Measurements from ENCODE around the gene PAQR5.
"Not testable (repeated sequence)": the region's sequence is repeated elsewhere in the genome, so short reads cannot be mapped to it uniquely, and the experiment has no call there.

Gene PAQR5

DNA sequence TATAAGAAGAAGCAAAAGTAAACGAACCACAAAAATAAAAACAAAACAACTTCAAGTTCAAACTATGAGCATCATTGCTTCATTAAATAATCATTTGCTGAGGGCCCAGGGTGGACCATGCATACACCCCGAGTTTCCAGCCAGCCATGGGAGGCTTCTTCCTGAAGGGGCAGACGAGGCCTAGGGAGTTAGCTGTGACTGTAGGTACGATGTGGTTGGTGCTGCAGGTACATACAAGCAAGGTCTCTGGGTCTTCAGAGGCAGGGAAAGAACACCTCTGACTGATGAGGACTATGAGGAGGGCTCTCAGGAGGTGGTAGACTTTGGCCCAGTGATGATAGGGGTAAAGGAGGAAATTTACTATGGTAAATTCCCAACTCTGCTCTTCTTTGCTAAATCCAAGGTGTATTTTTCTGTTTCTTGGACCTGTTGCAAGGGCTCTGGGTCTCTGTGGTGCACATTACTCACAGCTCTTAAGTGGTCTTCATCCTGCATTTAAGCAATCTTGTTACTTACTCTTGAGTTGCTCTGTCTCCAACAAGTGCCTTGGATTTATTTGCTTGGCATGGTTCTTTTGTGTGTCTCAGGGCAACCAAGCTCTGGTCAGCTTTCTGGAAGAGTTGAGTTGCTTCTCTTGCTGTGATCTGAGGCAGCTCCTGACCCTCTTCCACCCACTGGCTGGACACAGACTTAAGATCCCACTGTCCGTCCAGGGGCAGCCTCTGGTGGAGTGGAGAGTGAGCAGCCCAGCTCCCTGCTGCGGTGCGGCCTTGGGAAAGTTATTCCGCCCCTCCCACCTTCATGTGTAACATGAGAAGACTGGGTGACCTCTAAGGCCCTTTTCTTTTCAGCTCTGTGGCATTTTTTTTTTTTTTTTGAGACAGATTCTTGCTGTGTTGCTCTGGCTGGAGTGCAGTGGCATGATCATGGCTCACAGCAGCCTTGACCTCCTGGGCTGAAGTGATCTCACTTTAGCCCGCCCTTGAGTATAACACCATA lies 59.4 kb downstream of the PAQR5 start:
- DNase-seq (ENCODE audit: low spot score): no peak

DNA sequence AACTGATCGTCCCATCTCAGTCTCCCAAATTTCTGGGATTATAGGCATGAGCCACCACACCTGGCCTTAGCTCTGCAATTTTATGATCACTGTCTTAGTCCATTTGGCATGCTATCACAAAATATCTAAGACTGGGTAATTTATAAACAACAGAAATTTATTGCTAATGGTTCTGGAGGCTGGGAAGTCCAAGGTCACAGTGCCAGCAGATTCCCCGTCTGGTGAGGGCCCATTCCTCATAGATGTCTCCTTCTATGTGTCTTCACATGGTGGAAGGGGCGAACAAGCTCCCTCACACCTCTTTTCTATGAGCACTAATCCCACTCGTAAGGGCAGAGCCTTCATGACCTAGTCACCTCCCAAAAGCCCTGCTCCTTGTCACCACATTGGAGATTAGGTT lies 60.1 kb downstream of the PAQR5 start:
- DNase-seq (ENCODE audit: low spot score): no peak

DNA sequence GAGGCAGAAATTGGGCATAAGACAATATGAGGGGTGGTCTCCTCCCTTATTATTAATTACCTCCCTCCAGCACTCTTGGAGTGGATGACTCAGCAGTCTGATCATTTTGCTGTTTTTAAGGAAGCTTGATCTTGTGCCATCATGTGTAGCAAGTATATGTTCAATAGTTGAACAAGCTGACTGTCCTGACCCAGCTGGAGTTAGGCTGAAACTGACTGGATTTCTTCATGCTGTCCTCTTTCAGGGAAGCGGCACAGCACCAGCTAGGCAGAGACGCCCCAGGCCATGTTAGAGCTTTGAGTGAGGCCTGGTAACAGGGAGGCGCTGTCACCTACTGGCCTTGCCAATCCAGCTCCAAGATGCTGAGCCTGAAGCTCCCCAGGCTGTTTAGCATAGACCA lies 61.0 kb downstream of the PAQR5 start:
- DNase-seq (ENCODE audit: low spot score): no peak

DNA sequence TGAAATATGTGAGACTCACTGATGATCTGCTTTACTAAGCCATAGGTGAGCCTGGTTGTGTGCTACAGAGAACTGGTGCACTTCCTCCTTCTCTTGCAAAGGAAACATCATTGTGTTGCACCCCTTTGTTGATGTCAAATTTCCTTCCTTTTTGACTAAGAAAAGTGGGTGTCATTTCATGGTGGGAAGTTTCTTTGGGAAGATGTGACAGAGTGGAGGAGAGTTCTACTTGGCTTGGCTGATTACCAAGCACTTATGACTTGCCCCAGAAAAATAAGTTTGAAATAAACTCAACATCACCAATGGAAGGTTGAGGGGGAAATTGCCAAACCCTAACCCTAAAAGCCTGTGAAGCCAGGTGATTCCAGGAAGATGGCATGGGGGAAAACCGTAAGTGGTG lies 61.9 kb downstream of the PAQR5 start:
- DNase-seq (ENCODE audit: low spot score): no peak

DNA sequence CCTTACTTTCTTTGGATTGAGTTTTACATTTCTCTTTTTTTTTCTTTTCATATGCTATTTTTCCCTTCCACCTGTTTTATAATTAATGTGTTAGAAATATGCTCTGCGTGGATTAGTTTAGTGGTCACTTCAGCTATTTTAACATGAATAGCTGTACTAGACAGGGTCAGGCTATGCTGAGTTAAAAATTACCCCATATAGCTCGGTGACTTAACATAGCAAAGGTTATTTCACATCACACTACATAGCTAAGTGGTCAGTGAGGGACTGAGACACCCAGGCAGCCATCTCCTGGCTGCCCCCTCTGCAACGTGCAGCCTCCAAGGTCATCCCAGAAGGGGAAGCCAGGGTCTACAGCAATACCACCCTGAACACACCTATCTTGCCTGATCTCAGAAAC lies 68.5 kb downstream of the PAQR5 start:
- DNase-seq (ENCODE audit: low spot score): no peak

DNA sequence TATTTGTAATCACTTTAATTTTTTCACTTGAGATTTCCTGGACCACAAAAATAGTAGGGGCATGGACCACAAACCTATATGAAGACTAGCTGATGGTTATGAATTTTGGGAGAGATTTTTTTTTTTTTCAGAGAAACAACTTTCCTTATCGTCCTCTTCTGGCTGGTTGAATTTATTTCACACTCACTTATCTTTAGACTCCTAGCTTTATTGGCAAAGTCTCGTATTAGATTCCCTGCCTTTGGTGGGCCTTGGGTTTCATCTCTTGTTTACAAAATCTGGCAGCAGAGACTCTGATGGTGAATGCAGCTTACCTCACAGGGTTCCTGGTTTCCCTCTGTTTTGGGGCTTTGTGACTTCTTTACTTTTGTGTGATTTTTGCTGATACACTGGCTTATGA lies 70.9 kb downstream of the PAQR5 start:
- no peak for DNase-seq (ENCODE audit: low spot score)

DNA sequence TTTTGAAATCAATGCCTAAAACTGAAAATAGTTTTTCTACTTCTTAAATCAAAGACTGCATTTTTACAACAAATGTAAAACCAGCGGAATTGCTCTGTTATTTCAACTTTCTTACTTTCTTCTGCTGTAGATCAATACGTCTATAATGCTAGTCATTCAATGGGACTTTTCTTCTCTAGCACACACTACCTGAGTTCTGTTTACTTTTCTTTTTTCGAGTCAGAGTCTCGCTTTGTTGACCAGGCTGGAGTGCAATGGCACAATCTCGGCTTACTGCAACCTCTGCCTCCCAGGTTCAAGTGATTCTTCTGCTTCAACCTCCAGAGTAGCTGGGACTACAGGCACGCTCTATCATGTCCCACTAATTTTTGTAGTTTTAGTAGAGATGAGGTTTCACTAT lies 74.7 kb downstream of the PAQR5 start:
- no peak for DNase-seq (ENCODE audit: low spot score)

DNA sequence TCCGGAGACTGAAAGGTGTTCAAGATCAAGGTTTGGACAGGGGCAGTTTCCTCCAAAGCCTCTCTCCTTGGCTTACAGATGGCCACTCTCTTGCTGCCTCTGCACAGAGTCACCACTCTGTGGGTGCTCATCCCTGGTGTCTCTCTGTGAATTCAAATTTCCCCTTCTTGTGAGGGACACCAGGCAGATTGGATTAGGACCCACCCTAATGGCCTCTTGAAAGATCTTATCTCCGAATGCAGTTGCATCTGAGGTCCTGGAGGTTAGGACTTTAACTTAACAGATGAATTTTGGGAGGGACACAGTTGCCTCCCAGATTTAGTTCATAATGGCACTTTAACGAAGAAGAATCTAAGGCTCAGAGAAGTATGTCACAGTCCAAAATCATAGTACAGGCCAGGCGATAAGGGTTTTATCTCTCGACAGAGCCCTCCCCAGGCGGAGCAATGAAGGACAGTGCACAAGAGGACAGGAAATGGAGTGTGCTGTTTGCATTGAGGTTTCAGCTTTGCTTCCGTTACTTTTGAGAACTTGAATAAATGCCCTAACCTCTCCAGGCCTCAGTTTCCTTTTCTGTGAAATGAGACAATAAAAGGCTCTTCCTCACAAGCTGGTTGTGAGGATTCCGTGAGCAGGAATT lies 76.6 kb downstream of the PAQR5 start:
- no peak for DNase-seq (ENCODE audit: low spot score)

DNA sequence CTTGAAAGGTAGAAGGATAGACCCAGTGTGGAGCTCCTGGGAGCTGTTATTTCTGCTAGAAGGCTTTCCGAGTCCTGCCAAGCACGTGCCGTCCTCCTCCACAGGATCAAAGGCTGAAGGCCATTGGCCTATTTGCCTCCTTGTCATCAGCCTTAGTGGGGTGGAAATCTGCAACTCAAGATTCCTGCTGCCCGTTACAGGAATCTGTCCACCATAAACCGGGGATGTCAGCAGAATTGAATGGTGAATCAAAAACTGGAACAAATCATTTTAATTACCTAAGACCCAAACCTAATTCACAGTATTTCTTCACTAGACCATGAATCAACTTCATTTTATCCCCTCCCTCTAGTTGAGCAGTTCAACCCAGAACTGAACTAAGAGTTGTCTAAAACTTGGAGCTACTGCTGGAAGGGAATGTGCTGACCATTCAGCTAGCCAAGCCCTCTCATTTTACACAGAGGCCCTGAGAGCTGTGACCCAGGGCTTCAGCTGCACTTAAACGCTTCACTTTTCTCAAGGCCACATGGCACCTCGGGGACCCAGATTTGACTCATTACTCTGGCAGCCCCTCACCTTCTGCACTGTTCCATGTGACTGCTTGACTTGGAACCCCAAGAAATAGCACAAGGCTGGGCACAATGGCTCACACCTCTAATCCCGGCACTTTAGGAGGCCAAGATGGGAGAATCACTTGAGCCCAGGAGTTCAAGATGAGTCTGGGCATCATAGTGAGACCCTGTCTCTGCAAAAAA lies 78.7 kb downstream of the PAQR5 start:
- DNase-seq (ENCODE audit: low spot score): no peak

DNA sequence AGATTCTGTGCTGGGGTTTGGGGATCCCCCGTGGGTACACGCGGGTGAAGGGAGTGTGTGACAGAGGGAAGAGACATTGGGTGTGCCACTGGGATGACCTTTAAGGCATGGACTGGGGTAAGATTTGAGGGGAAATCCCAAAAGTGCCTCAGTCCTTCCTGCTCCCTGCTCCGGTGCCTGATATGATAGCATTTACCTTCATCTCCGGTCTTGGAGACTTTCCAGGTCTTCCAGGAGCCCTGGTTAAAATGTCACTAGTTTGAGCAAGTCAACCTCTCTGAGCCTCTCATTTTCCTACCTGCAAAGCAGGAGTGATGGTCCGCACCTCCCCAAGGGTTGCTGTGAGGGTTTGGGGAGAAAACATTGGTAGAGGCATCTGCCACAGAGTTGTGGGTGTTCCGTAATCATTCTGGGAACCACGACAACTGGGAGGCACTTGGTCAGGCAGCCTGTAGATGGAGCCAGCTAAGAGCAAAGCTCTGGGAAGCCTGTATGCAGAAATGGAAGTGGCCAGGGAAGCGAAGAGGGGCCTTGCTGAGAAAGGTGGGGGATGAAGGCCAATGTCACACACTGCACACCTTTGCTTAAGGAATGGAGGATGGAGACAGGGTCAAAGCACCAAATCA lies 81.5 kb downstream of the PAQR5 start:
- DNase-seq (ENCODE audit: low spot score): no peak

DNA sequence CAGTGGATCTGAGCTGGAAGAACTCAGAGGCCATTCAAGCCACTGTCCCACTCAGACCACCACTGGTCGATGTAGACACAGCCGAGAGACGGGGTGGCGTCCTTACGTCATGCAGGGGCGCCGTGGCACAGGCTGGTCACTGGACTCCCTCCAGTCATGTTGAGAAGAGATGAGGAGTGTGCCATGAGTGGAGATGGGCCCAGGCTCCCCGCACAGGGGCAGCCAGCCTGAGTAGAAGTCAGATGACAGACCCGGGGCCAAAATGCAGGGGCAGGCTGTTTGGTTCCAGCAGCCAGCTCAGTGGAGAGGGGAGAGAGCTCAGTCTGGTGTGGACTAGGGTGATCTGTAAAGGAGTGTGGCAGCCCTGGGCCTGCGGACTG lies 82.0 kb downstream of the PAQR5 start:
- DNase-seq (ENCODE audit: low spot score): no peak

DNA sequence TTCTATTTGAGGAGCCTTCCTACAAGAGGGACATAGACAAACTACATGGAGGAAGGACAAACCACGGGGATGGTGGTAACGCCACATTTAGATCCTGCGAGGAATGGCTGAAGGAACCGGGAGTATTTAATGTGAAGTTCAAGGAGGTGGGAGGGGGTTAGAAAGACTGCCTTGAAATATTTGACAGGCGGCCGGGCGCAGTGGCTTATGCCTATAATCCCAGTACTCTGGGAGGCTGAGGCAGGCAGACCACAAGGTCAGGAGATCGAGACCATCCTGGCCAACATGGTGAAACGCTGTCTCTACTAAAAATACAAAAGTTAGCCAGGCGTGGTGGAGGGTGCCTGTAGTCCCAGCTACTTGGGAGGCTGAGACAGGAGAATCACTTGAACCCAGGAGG lies 83.5 kb downstream of the PAQR5 start:
- not testable (repeated sequence) for DNase-seq (ENCODE audit: low spot score)

DNA sequence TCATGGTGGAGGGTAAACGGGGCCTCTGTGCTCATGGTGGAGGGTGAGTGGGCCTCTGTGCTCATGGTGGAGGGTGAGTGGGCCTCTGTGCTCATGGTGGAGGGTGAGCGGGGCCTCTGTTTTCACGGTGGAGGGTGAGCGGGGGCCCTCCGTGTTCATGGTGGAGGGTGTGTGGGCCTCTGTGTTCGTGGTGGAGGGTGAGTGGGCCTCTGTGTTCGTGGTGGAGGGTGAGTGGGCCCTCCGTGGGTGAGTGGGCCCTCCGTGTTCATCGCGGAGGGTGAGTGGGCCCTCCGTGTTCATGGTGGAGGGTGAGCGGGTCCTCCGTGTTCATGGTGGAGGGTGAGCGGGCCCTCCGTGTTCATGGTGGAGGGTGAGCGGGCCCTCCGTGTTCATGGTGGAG lies 85.4 kb downstream of the PAQR5 start:
- DNase-seq (ENCODE audit: low spot score): not testable (repeated sequence)

DNA sequence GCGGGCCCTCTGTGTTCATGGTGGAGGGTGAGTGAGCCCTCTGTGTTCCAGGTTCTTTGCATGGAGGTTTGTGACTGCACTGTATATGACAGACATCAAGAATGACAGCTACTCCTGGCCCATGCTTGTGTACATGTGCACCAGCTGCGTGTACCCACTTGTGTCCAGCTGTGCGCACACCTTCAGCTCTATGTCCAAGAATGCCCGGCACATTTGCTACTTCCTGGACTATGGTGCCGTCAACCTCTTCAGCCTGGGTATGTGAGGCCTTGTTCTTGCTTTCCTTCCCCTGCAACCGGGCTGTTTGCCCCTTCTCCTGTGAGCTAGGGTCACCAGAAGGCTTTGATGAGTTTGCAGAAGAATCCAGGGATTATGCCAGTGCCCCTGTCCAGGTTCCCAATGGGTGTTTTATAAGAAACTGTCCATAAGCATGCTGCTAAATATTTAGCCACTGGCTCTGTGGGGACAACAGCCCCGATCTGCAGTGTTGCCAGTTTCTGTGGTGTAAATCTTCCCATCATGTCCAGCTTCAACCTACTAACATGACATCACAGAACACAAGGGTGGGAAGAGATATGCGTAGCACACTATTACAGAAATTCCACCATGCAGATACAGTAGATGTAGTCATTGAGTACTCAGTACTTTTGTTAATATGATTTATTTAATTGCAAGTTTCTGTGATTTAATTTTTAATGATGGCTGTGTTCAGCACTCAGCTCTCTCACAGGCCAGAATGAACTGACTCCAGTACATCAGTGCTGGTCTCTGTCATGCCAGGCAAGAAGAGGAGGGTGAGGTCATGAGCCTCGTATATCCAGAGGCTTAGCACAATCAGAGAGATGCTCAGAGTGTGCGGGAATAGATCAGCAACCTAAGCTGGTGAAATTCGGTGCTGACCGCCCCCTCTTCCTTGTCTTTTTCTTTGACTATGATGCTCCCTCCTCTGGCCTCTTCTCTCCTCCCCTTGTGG lies 86.2 kb downstream of the PAQR5 start:
- DNase-seq (ENCODE audit: low spot score): no peak

DNA sequence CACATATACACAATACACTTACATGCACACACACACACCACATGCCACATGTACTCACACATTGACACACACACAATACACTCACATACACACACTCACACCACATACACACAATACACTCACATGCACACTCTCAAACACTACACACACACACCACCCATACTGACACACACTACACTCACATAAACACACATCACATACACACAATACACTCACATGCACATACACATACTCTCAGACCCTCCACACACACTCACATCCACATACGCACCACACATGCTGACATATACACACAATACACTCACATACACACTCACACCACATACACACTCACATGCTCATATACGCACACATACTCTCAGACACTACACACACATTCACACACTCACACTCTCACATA lies 87.1 kb downstream of the PAQR5 start:
- DNase-seq (ENCODE audit: low spot score): no peak

DNA sequence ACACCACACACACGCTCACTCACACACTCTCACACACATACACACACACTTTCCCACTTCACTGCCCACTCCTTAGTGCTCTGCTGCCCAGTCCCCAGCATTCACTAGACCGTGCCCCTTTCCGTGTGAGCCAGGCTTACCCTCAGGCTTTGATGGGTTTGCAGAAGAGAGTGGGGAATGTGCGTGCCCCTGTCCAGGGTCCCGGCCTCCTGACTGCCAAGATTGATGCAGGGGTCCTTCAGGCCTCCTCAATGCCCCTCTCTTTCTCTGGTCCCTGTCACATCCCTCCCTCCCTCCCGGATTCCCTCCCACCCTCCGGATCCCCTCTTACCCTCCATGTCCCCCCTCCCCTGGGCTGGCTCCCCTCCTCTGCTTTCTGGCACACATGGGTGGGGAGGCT lies 87.6 kb downstream of the PAQR5 start:
- no peak for DNase-seq (ENCODE audit: low spot score)

DNA sequence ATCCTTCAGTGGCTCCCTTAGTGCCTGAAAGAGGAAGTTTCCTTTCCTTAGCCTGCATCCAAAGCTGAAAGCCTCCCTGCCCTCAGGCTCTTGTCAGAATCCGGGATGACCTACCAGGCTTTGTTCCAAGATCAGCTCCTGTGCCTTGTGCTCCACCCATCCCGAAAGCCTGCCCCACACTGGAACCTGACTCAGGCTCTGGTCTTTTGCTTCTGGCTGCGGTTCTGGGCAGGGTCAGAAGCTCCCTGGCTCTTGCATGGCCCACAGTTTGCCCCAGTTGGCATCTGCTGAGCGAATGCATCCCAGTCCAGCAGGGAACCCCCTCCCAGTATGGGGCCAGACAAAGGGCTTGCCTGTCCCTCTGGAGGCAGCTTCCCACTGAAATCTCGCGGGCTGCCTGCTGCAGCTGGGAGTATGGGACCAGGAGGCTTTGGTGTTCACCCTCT lies 89.6 kb downstream of the PAQR5 start:
- peak; percentile 25 for DNase-seq (ENCODE audit: low spot score)

DNA sequence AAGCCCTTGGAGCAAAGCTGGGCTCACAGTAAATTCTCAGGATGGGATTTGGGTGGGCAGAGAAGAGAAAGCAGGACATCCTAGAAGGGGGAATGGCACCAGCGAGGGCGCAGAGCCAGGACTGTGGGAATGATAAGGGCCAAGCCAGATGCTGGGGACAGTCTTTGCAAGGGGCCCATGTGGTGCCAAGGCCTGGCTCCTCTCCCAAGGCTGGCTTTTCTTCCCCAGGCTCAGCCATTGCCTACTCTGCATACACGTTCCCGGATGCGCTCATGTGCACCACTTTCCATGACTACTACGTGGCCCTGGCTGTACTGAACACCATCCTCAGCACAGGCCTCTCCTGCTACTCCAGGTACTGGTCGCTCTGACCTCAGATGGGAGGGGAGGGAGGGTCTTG lies 90.7 kb downstream of the PAQR5 start:
- no peak for DNase-seq (ENCODE audit: low spot score)

DNA sequence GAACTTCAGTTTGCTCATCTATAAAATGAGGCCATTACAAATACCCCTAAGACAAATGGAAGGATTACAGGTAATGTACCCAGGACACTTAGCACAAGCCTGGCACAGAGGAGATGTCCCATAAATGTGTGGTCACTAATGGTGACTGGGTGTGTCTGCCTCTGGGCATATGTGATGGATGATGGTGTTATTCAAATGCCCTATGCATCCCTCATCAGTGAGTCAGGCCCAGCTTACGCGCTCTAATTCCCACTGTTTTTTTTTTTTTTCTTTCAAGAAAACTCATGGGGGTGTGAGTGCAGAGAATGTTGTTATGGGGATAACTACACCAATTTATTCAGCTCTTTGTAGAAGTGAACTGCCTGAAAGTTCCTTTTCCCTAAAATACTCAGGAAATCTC lies 91.9 kb downstream of the PAQR5 start:
- DNase-seq (ENCODE audit: low spot score): no peak

DNA sequence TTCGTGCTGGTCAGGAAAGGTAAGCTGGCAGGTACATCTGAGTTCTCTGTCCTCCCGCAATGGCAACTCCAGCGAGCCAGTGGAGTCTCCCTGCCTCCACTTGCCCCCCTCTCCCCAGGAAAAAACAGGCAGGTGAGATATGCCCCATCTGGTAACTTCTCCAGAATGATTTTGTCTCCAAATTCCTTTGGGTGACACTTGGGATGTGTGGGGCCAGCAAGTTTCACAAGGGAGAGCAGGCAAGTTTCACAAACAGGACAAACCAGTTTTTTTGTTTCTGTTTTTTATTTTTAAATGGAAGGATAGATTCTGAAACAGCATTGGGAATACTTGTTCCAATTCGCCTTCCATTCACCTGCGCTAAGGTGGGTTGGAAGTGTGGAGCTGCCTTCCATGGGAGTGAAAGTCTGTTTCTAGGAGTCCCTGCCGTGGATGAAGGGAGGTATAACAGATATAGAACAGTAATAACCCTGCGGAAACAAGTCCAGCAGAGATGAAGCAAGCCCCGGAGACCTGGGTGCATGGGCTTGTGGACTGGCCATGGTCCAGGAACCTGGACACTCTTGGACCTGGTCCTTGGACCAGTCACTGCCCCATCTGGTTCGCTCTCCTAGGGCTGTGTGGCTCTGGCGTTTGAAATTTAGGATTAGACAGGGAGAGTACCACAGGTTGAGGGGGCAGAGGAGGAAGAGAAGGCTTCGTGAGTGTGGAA lies 92.5 kb downstream of the PAQR5 start:
- DNase-seq (ENCODE audit: low spot score): no peak
